CD4-positive, CD25-positive, alpha-beta regulatory T cell (primary cell): ENCODE data around the gene PTPRG. TPM values are rescaled to one million over a fixed set of nuclear protein-coding genes. Genes with fewer than 3 reads are reported as not detected.

Experiments used
- ATAC-seq, 2 donors: fragments of 150-1000 bp; cut with Tn5 transposase; one replicate each; pipeline ENCODE4 v1.10.0; 2021; ENCODE audit warnings: low read depth in 2 of 2, moderate number of reproducible peaks in 2 of 2, moderate library complexity in 1 of 2
- DNase-seq, 3 donors: peaks; one replicate each; pipeline versions ENCODE4 v3.0.0 to v3.0.0-alpha.2; 2012 to 2022; ENCODE audit warnings: mixed read lengths in 1 of 3
- H3K27ac ChIP-seq: one replicate; pipeline ENCODE4 v1.7.0; 2013; ENCODE audit warnings: mild to moderate bottlenecking, low read length; ENCODE audit not compliant: insufficient read depth, poor library complexity, severe bottlenecking
- H3K27me3 ChIP-seq: one replicate; pipeline ENCODE4 v1.7.0; 2013; ENCODE audit warnings: low read length; ENCODE audit not compliant: control insufficient read depth, insufficient read depth
- H3K36me3 ChIP-seq: one replicate; pipeline ENCODE4 v1.7.0; 2013; ENCODE audit warnings: mild to moderate bottlenecking, low read length, moderate library complexity; ENCODE audit not compliant: control insufficient read depth, insufficient read depth
- H3K4me1 ChIP-seq: 2 replicates; pipeline ENCODE4 v1.7.0; 2013; ENCODE audit warnings: mild to moderate bottlenecking, low read length; ENCODE audit not compliant: insufficient read depth, control insufficient read depth, poor library complexity, severe bottlenecking
- H3K4me3 ChIP-seq: one replicate; pipeline ENCODE4 v1.7.0; 2013; ENCODE audit warnings: low read depth, mild to moderate bottlenecking, low read length, moderate library complexity
- H3K9me3 ChIP-seq, 2 experiments: 1 replicate in 1 of 2; 2 replicates in 1 of 2; pipeline ENCODE4 v1.7.0; 2013; ENCODE audit warnings: low read length in 2 of 2, mild to moderate bottlenecking in 1 of 2, moderate library complexity in 1 of 2; ENCODE audit not compliant: control insufficient read depth in 2 of 2
- H3K27ac Mint-ChIP-seq, 3 donors: one replicate each; pipeline ENCODE4 v1.8.0; 2020 to 2022; ENCODE audit warnings: mild to moderate bottlenecking in 3 of 3, mixed read lengths in 3 of 3, moderate library complexity in 2 of 3
- H3K27me3 Mint-ChIP-seq: one replicate; pipeline ENCODE4 v1.8.0; 2022; ENCODE audit warnings: mild to moderate bottlenecking, mixed read lengths
- H3K36me3 Mint-ChIP-seq: one replicate; pipeline ENCODE4 v1.8.0; 2020; ENCODE audit warnings: mixed read lengths
- H3K4me1 Mint-ChIP-seq, 4 donors: one replicate each; pipeline ENCODE4 v1.8.0; 2020 to 2022; ENCODE audit warnings: mixed read lengths in 4 of 4, mild to moderate bottlenecking in 1 of 4
- H3K4me3 Mint-ChIP-seq, 4 donors: one replicate each; pipeline ENCODE4 v1.8.0; 2020 to 2022; ENCODE audit warnings: mild to moderate bottlenecking in 4 of 4, mixed read lengths in 4 of 4, moderate library complexity in 3 of 4
- H3K9me3 Mint-ChIP-seq, 7 donors: one replicate each; pipeline ENCODE4 v1.8.0; 2020 to 2022; ENCODE audit warnings: mixed read lengths in 7 of 7, mild to moderate bottlenecking in 3 of 7, moderate library complexity in 2 of 7
- polyA plus RNA-seq, 4 donors: library from polyadenylated mRNA; unstranded; fragments of 300-500 nt; fragmentation: Illumina TruSeq; gene quantifications; one replicate each; pipeline ENCODE4 v1.2.3, GENCODE V29; 2021
- total RNA-seq: library from RNA; stranded (reverse); gene quantifications from one replicate; pipeline ENCODE4 v1.2.3, GENCODE V29; 2022

Gene PTPRG
- total and polyA plus RNA-seq, 5 donors from 2014 or later: not detected

DNA sequence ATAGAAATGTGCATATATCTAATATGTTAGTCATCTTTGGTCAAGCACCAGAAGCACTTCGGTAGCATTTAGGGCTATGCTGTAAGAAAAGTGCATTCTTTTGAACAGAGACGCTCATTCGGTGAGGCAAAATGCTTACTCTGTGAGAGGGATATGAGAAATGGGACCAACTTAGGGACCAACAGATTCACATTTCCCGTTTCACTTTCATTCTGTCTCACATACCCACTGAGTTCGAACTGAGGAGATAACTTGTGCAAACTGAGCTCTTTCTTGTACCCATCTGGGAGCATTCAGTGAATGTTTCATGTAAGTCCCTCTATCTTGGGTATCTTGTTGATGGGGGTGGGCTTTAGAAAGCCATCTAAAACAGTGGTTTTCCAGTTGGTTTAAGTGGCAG is 676.6 kb downstream of the PTPRG start:
- Histone ChIP-seq H3K4me1 (no peaks in the 10 kb centered on the region), H3K4me3 (no peak overlapping the region), H3K9me3 (no peaks in the 10 kb centered on the region), H3K27me3 (no peaks in the 10 kb centered on the region), H3K36me3 (no peaks in the 10 kb centered on the region), H3K27ac (no peak overlapping the region)
- peaks cover 0 to 3% (median 0%) of the 10 kb centered on the region in 7 donors for H3K9me3 Mint-ChIP-seq
- no peak for ATAC-seq
- H3K27me3 Mint-ChIP-seq: peaks cover 9% of the 10 kb centered on the region
- no peak overlapping the region for H3K27ac Mint-ChIP-seq
- peak in 1 of 3 donors; percentile 2 for DNase-seq
- no peak overlapping the region for H3K4me3 Mint-ChIP-seq
- H3K36me3 Mint-ChIP-seq: no peaks in the 10 kb centered on the region
- no peaks in the 10 kb centered on the region for H3K4me1 Mint-ChIP-seq

DNA sequence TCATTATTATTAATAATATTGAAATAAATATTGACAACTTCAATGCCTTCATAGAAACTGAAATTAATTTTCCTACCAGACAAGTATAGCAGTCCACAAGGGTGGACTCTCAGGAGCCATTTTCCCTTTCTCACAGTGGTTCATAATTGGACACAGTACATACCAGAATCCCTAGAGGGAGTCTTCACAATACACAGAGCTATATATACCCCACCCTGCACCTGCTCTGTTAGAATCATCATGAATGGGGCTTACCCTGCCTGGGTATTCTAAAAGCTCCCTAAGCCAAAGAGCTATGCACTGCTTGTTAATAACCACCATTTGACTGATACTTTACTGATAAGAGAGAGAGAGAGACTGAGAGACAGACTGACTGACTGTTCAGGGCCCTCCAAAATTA is 677.1 kb downstream of the PTPRG start:
- Mint-ChIP-seq H3K4me3 (no peak overlapping the region), H3K9me3 (peaks cover 0 to 3% (median 0%) of the 10 kb centered on the region in 7 donors), H3K36me3 (no peaks in the 10 kb centered on the region), H3K27me3 (peaks cover 9% of the 10 kb centered on the region), H3K27ac (no peak overlapping the region), H3K4me1 (no peaks in the 10 kb centered on the region)
- ATAC-seq (no peak), DNase-seq (no peak)
- Histone ChIP-seq H3K9me3 (no peaks in the 10 kb centered on the region), H3K27ac (no peak overlapping the region), H3K36me3 (no peaks in the 10 kb centered on the region), H3K4me3 (no peak overlapping the region), H3K27me3 (no peaks in the 10 kb centered on the region), H3K4me1 (no peaks in the 10 kb centered on the region)

- Mint-ChIP-seq H3K4me3 (no peak overlapping the region), H3K36me3 (no peaks in the 10 kb centered on the region), H3K9me3 (no peaks in the 10 kb centered on the region), H3K27ac (no peak overlapping the region), H3K4me1 (no peaks in the 10 kb centered on the region), H3K27me3 (peaks cover 11% of the 10 kb centered on the region)
- ATAC-seq (no peak), DNase-seq (no peak)
- no peaks in the 10 kb centered on the region for H3K9me3 ChIP-seq
- no peaks in the 10 kb centered on the region for H3K4me1 ChIP-seq
- no peak overlapping the region for H3K4me3 ChIP-seq
- H3K27ac ChIP-seq: no peak overlapping the region
- H3K27me3 ChIP-seq: no peaks in the 10 kb centered on the region
- no peaks in the 10 kb centered on the region for H3K36me3 ChIP-seq
These were observed 679.9 kb downstream of the PTPRG start for GRCh38 chr3:62241279-62241678.

- Histone ChIP-seq H3K27ac (no peak overlapping the region), H3K9me3 (no peaks in the 10 kb centered on the region), H3K27me3 (no peaks in the 10 kb centered on the region), H3K4me1 (no peaks in the 10 kb centered on the region), H3K4me3 (no peak overlapping the region), H3K36me3 (no peaks in the 10 kb centered on the region)
- Mint-ChIP-seq H3K36me3 (no peaks in the 10 kb centered on the region), H3K27me3 (peaks cover 11% of the 10 kb centered on the region), H3K27ac (no peak overlapping the region), H3K4me3 (no peak overlapping the region), H3K4me1 (no peaks in the 10 kb centered on the region), H3K9me3 (no peaks in the 10 kb centered on the region)
- DNase-seq: no peak
- ATAC-seq: no peak
These were observed 681.6 kb downstream of the PTPRG start for GRCh38 chr3:62242831-62243509.

GRCh38 chr3:62246094-62246493 is 684.7 kb downstream of the PTPRG start:
- Mint-ChIP-seq H3K4me1 (no peaks in the 10 kb centered on the region), H3K9me3 (peaks cover 0 to 1% (median 0%) of the 10 kb centered on the region in 7 donors), H3K4me3 (no peak overlapping the region), H3K27ac (no peak overlapping the region), H3K36me3 (no peaks in the 10 kb centered on the region), H3K27me3 (peaks cover 15% of the 10 kb centered on the region)
- no peaks in the 10 kb centered on the region for H3K36me3 ChIP-seq
- no peak for ATAC-seq
- H3K4me1 ChIP-seq: no peaks in the 10 kb centered on the region
- H3K9me3 ChIP-seq: no peaks in the 10 kb centered on the region
- DNase-seq: no peak
- H3K27ac ChIP-seq: no peak overlapping the region
- no peaks in the 10 kb centered on the region for H3K27me3 ChIP-seq
- no peak overlapping the region for H3K4me3 ChIP-seq

DNA sequence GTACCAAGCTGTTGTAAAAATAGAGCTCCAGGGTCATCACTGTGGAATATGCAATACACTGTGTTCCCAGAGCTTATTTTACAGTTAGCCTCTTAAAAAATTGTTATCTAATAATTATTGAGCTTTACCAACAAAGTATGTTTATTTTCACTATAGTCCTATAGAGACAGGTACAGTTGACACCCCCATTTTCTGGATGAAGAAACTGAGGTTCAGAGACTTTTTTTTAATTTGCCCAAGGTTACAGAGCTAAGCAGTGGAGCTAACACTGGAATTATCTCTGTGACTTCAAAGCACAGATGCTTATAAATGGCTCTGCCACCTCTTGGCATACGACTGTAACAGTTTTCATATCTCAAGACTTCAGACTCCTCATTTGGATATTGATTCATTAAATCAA is 685.6 kb downstream of the PTPRG start:
- H3K4me1 ChIP-seq: no peaks in the 10 kb centered on the region
- H3K4me3 Mint-ChIP-seq: no peak overlapping the region
- H3K4me1 Mint-ChIP-seq: no peaks in the 10 kb centered on the region
- H3K27me3 ChIP-seq: no peaks in the 10 kb centered on the region
- peaks cover 11% of the 10 kb centered on the region for H3K27me3 Mint-ChIP-seq
- H3K9me3 Mint-ChIP-seq: peaks cover 0 to 3% (median 0%) of the 10 kb centered on the region in 7 donors
- DNase-seq: no peak
- no peak overlapping the region for H3K27ac Mint-ChIP-seq
- ATAC-seq: no peak
- H3K9me3 ChIP-seq: no peaks in the 10 kb centered on the region
- no peaks in the 10 kb centered on the region for H3K36me3 Mint-ChIP-seq
- no peaks in the 10 kb centered on the region for H3K36me3 ChIP-seq
- H3K4me3 ChIP-seq: no peak overlapping the region
- no peak overlapping the region for H3K27ac ChIP-seq

DNA sequence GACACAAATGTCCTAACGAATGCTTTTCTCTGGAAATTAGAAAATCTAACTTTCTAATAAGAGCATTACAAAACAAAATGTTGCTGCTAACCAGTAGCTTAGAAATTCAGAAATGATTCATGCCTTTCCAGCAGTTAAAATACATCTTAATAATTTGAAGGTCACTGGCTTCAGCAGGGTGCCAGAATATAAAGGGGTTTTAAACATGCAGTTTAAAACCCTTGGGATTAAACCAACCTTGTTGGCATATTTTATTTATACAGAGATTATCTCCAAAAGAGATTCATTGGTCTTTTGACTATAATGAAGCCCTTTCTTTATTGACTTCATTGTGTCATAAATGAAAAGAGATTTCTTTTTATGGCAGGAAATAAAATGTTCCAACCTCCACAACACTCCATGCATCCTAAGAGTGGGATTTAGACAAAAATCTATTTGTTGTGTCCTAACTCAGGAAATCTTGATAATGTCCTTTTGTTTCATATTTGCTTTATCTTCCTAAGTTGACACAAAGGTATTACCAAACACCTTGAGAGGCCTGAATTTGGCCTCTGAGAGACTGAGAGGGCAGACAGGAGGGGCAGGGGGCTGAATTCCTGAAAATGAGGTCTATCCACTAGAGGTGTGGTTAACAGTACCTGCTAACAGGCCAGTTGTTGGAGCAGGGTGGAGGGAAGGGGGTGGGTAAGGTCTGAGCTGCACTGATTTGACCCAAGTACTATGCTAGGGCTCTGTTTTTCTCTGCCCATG is 687.5 kb downstream of the PTPRG start:
- H3K9me3 Mint-ChIP-seq: peaks cover 0 to 3% (median 0%) of the 10 kb centered on the region in 7 donors
- no peak overlapping the region for H3K4me3 ChIP-seq
- no peaks in the 10 kb centered on the region for H3K4me1 Mint-ChIP-seq
- no peaks in the 10 kb centered on the region for H3K36me3 Mint-ChIP-seq
- H3K27me3 Mint-ChIP-seq: peaks cover 11% of the 10 kb centered on the region
- H3K4me3 Mint-ChIP-seq: no peak overlapping the region
- H3K9me3 ChIP-seq: no peaks in the 10 kb centered on the region
- DNase-seq (no peak), ATAC-seq (no peak)
- H3K27ac Mint-ChIP-seq: no peak overlapping the region
- H3K36me3 ChIP-seq: no peaks in the 10 kb centered on the region
- H3K27ac ChIP-seq: no peak overlapping the region
- no peaks in the 10 kb centered on the region for H3K4me1 ChIP-seq
- H3K27me3 ChIP-seq: no peaks in the 10 kb centered on the region

DNA sequence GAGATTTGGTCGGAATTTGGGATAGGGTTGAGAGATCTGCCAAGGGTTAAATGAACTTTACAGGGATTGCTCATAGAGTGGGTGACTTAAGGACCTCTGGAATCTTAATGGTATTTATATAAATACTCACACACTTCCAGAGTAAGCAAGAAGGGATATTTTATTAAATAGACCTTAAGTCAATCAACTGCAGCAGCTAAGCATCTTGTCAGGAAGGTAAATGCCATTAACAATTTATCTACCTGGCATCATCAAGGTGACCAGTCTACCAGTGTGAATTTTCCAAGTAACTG is 688.1 kb downstream of the PTPRG start:
- Histone ChIP-seq H3K9me3 (no peaks in the 10 kb centered on the region), H3K4me3 (no peak overlapping the region), H3K27me3 (no peaks in the 10 kb centered on the region), H3K27ac (no peak overlapping the region), H3K4me1 (no peaks in the 10 kb centered on the region), H3K36me3 (no peaks in the 10 kb centered on the region)
- Mint-ChIP-seq H3K27me3 (peaks cover 11% of the 10 kb centered on the region), H3K9me3 (peaks cover 0 to 3% (median 0%) of the 10 kb centered on the region in 7 donors), H3K4me1 (no peaks in the 10 kb centered on the region), H3K4me3 (no peak overlapping the region), H3K27ac (no peak overlapping the region), H3K36me3 (no peaks in the 10 kb centered on the region)
- ATAC-seq: no peak
- no peak for DNase-seq
